Measurements from ENCODE around the gene SLC39A7.

Gene SLC39A7

GRCh38 chr6:33200219-33201146 is at the start of gene SLC39A7, which contains the start of gene RXRB:
Gene SLC39A7, plus strand, starts transcription at chr6:33200867. Its CDS starts 379 bp downstream, at chr6:33201246.
Gene RXRB, minus strand, starts transcription at chr6:33200665. Its CDS starts 189 bp downstream, at chr6:33200476.
- peak; percentile 90 for DNase-seq

- DNase-seq: no peak
Measured at GRCh38 chr6:33151050-33151449, 49.6 kb upstream of the SLC39A7 start.

- DNase-seq: no peak
Measured at GRCh38 chr6:33154349-33154748, 46.3 kb upstream of the SLC39A7 start.

GRCh38 chr6:33156561-33156960 is 44.1 kb upstream of the SLC39A7 start:
- DNase-seq: no peak

- DNase-seq: no peak
Measured at GRCh38 chr6:33156964-33157363, 43.7 kb upstream of the SLC39A7 start.

- DNase-seq: no peak
Measured at GRCh38 chr6:33160096-33160495, 40.6 kb upstream of the SLC39A7 start.

- DNase-seq: no peak
Measured at GRCh38 chr6:33160728-33161344, 39.8 kb upstream of the SLC39A7 start.

- DNase-seq: no peak
Measured at GRCh38 chr6:33161354-33162331, 39.0 kb upstream of the SLC39A7 start.

- no peak for DNase-seq
Measured at GRCh38 chr6:33163540-33163939, 37.1 kb upstream of the SLC39A7 start.

- DNase-seq: no peak
Measured at GRCh38 chr6:33164176-33164575, 36.5 kb upstream of the SLC39A7 start.

GRCh38 chr6:33164665-33165373 is 35.8 kb upstream of the SLC39A7 start:
- DNase-seq: no peak

- no peak for DNase-seq
Measured at GRCh38 chr6:33165581-33166258, 34.9 kb upstream of the SLC39A7 start.

- no peak for DNase-seq
Measured at GRCh38 chr6:33166363-33166762, 34.3 kb upstream of the SLC39A7 start.

- no peak for DNase-seq
Measured at GRCh38 chr6:33166811-33167210, 33.9 kb upstream of the SLC39A7 start.

- DNase-seq: no peak
Measured at GRCh38 chr6:33167374-33168283, 33.0 kb upstream of the SLC39A7 start.

- no peak for DNase-seq
Measured at GRCh38 chr6:33168284-33168601, 32.4 kb upstream of the SLC39A7 start.

GRCh38 chr6:33168639-33169038 is 32.0 kb upstream of the SLC39A7 start:
- DNase-seq: no peak

- no peak for DNase-seq
Measured at GRCh38 chr6:33169291-33170175, 31.1 kb upstream of the SLC39A7 start.

- DNase-seq: no peak
Measured at GRCh38 chr6:33170176-33171015, 30.3 kb upstream of the SLC39A7 start.

All from NCI-H2107 (cell line).